ENCODE results near the gene PREPL.

DNA sequence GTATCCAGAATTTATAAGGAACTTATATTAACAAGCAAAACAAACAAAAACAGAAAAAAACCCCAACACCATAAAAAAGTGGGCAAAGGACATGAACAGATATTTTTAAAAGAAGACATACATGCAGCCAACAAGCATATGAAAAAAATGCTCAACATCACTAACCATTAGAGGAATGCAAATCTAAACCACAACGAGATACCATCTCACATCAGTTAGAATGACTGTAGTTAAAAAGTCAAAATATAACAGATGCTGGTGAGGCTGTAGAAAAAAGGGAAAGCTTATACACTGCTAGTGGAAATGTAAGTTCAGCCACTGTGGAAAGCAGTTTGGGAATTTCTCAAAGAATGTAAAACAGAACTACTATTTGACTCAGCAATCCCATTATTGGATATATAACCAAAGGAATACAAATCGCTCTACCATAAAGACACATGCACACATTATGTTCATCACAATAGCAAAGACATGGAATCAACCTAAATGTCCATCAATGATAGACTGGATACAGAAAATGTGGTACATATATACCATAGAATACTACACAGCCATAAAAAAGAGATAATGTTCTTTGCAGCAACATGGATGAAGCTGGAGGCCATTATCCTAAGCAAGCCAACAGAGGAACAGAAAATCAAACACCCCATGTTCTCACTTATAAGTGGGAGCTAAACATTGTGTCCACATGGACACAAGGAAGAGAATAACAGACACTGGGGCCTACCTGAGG lies 25.3 kb downstream of the PREPL start:
- TF ChIP-seq POLR2A (IDR thresholded peaks at IDR 0.05), result no peak
- TF ChIP-seq, protein P1, sequence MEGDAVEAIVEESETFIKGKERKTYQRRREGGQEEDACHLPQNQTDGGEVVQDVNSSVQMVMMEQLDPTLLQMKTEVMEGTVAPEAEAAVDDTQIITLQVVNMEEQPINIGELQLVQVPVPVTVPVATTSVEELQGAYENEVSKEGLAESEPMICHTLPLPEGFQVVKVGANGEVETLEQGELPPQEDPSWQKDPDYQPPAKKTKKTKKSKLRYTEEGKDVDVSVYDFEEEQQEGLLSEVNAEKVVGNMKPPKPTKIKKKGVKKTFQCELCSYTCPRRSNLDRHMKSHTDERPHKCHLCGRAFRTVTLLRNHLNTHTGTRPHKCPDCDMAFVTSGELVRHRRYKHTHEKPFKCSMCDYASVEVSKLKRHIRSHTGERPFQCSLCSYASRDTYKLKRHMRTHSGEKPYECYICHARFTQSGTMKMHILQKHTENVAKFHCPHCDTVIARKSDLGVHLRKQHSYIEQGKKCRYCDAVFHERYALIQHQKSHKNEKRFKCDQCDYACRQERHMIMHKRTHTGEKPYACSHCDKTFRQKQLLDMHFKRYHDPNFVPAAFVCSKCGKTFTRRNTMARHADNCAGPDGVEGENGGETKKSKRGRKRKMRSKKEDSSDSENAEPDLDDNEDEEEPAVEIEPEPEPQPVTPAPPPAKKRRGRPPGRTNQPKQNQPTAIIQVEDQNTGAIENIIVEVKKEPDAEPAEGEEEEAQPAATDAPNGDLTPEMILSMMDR (IDR thresholded peaks at IDR 0.05), result no peak

Measured in right lobe of liver (tissue), 4 donors.